Stimulated activated CD8-positive, alpha-beta memory T cell treated with anti-CD3 and anti-CD28 coated beads, Interleukin-15, amount 100 ng/mL, for 48 hours (primary cell): ENCODE results near the gene TMEM132D.

Source experiments
- DNase-seq, 2 donors: peaks; one replicate each; pipeline ENCODE4 v3.0.0-alpha.2; 2020; ENCODE audit warnings: low read depth in 2 of 2

TMEM132D gene

GRCh38 chr12:129339336-129339735 is 564.5 kb downstream of the TMEM132D start:
- DNase-seq = no peak

- DNase-seq = no peak
Observed at GRCh38 chr12:129337413-129337812, 566.4 kb downstream of the TMEM132D start.

- no peak for DNase-seq
Observed at GRCh38 chr12:129335773-129336172, 568.1 kb downstream of the TMEM132D start.

GRCh38 chr12:129332286-129332685 is 571.5 kb downstream of the TMEM132D start:
- no peak for DNase-seq

- no peak for DNase-seq
Observed at GRCh38 chr12:129331356-129332085, 572.3 kb downstream of the TMEM132D start.

GRCh38 chr12:129328235-129328634 is 575.6 kb downstream of the TMEM132D start:
- DNase-seq = no peak

GRCh38 chr12:129325566-129325965 is 578.3 kb downstream of the TMEM132D start:
- no peak for DNase-seq

GRCh38 chr12:129312048-129312447 is 591.8 kb downstream of the TMEM132D start:
- no peak for DNase-seq

- no peak for DNase-seq
Observed at GRCh38 chr12:129310346-129310745, 593.5 kb downstream of the TMEM132D start.

GRCh38 chr12:129305851-129306250 is 598.0 kb downstream of the TMEM132D start:
- DNase-seq = no peak

GRCh38 chr12:129304529-129304928 is 599.3 kb downstream of the TMEM132D start:
- DNase-seq = no peak

GRCh38 chr12:129300011-129300410 is 603.8 kb downstream of the TMEM132D start:
- DNase-seq = no peak

- DNase-seq = no peak
Observed at GRCh38 chr12:129298921-129299320, 604.9 kb downstream of the TMEM132D start.

GRCh38 chr12:129296671-129297070 is 607.2 kb downstream of the TMEM132D start:
- no peak for DNase-seq

GRCh38 chr12:129294868-129295267 is 609.0 kb downstream of the TMEM132D start:
- DNase-seq = no peak

- no peak for DNase-seq
Observed at GRCh38 chr12:129279771-129280170, 624.1 kb downstream of the TMEM132D start.

- no peak for DNase-seq
Observed at GRCh38 chr12:129276361-129277060, 627.3 kb downstream of the TMEM132D start.

- DNase-seq = no peak
Observed at GRCh38 chr12:129269756-129270495, 633.9 kb downstream of the TMEM132D start.

- no peak for DNase-seq
Observed at GRCh38 chr12:129258781-129259318, 645.0 kb downstream of the TMEM132D start.

- DNase-seq = no peak
Observed at GRCh38 chr12:129257524-129257923, 646.3 kb downstream of the TMEM132D start.

GRCh38 chr12:129246630-129247029 is 657.2 kb downstream of the TMEM132D start:
- no peak for DNase-seq

GRCh38 chr12:129245769-129246168 is 658.1 kb downstream of the TMEM132D start:
- no peak for DNase-seq
